Nephron progenitor cell (in vitro differentiated cells): ENCODE results near the gene ARHGAP42.
A peak's percentile ranks its signal among the peaks of the same experiment; 100 is the strongest.

ENCODE experiments used
- DNase-seq: peaks from one replicate; pipeline ENCODE4 v3.0.0; 2021
- H3K27ac Mint-ChIP-seq: 2 replicates; pipeline ENCODE4 v1.8.0; 2021; ENCODE audit warnings: mild to moderate bottlenecking, moderate library complexity, mixed read lengths
- H3K27me3 Mint-ChIP-seq: 2 replicates; pipeline ENCODE4 v1.8.0; 2021; ENCODE audit warnings: mild to moderate bottlenecking, low read depth, mixed read lengths; ENCODE audit not compliant: poor library complexity
- H3K36me3 Mint-ChIP-seq: 2 replicates; pipeline ENCODE4 v1.8.0; 2021; ENCODE audit warnings: low read depth, mixed read lengths
- H3K4me1 Mint-ChIP-seq: 2 replicates; pipeline ENCODE4 v1.8.0; 2021; ENCODE audit warnings: mixed read lengths
- H3K4me3 Mint-ChIP-seq: 2 replicates; pipeline ENCODE4 v1.8.0; 2021; ENCODE audit warnings: mild to moderate bottlenecking, moderate library complexity, mixed read lengths
- H3K9me3 Mint-ChIP-seq: 2 replicates; pipeline ENCODE4 v1.8.0; 2021; ENCODE audit warnings: mild to moderate bottlenecking, moderate library complexity, mixed read lengths
- CTCF ChIP-seq: fragments of 200-600 bp; sonication (generic); IDR thresholded peaks from 2 replicates; pipeline ENCODE4 v1.5.0; 2021; ENCODE audit warnings: antibody characterized with exemption

ARHGAP42 gene

GRCh38 chr11:100732949-100733348 is 45.9 kb downstream of the ARHGAP42 start:
- no peak for DNase-seq
- Mint-ChIP-seq H3K9me3 (peaks cover 4% of the 10 kb centered on the region), H3K36me3 (peaks cover 8% of the 10 kb centered on the region), H3K4me1 (peaks cover 17% of the 10 kb centered on the region), H3K27me3 (peaks cover 4% of the 10 kb centered on the region), H3K27ac (no peak overlapping the region), H3K4me3 (no peak overlapping the region)
- TF ChIP-seq CTCF = no peak

GRCh38 chr11:100734743-100735527 is 47.8 kb downstream of the ARHGAP42 start:
- H3K9me3 Mint-ChIP-seq = peaks cover 4% of the 10 kb centered on the region
- H3K27me3 Mint-ChIP-seq = peaks cover 4% of the 10 kb centered on the region
- H3K27ac Mint-ChIP-seq = no peak overlapping the region
- H3K4me1 Mint-ChIP-seq = peaks cover 29% of the 10 kb centered on the region
- TF ChIP-seq CTCF = no peak
- DNase-seq = no peak
- peaks cover 8% of the 10 kb centered on the region for H3K36me3 Mint-ChIP-seq
- no peak overlapping the region for H3K4me3 Mint-ChIP-seq

DNA sequence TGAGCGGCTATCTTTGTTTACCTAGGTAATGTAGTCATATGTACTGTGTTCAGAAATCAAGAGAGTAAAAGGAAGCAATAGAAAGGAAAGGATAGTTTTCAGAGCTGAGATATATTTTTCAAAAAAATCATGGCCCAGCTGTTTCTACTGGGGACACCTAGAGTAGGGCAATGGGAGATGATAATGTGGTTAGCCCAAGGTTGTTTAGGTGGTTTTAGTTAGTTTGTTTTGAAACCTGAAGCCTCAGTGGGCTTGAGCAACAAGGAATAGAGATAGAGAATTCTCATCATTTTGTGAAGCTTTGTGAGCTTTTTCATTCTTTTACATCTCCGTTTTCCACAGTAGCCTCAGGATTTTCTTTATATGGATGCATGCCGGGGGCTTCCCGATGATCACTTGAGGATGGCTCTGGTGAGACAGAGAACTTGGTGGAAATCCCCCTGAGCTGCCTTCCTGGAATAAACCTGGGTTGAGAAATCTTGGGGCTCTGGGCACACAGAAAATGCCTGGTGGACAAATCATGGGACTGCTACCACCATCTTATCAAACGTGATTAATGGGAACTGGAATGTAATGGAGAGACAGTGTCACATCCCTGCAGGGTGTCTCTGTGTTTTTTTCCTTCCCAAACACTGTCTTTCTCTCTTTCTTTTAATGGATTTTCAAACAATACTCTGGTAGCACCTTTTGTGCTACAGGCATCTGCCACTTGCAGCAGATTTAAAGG is 49.0 kb downstream of the ARHGAP42 start:
- no peak for DNase-seq
- TF ChIP-seq CTCF = no peak
- H3K27ac Mint-ChIP-seq = peak overlapping the region; percentile 29

DNA sequence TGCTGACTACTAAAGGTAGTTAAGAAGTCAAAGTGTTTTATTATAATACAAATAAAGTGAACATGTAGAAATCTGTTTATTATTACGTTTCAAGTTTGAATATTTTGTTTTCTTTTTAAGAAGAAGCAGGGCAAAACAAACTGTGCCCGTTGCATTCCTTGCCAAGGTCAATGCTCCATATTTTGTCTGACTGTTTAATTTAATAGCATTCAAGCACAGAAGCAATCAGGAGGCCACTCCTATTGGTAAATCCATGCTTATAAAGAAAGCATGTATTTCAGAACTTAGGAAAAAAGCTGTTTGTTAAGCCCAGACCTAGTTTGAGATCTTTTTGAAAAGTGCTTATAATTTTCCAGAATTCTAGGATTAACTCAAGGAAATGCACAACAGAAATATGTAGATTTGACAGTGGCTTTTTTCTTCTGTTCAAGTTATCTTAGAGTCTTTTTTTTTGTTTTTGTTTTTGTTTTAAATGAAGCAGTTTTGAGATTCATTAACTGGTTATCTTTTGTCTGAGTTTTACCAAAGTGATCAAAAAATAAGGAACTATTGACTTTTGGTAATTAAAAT is 51.7 kb downstream of the ARHGAP42 start:
- H3K4me1 Mint-ChIP-seq = peaks cover 54% of the 10 kb centered on the region
- no peak for DNase-seq
- TF ChIP-seq CTCF = no peak
- no peak overlapping the region for H3K27ac Mint-ChIP-seq
- H3K4me3 Mint-ChIP-seq = no peak overlapping the region
- H3K9me3 Mint-ChIP-seq = peaks cover 4% of the 10 kb centered on the region
- peaks cover 17% of the 10 kb centered on the region for H3K36me3 Mint-ChIP-seq
- H3K27me3 Mint-ChIP-seq = peaks cover 4% of the 10 kb centered on the region

More for the DNA sequence above, 49.0 kb downstream of the ARHGAP42 start:
- Mint-ChIP-seq H3K4me3 (no peak overlapping the region), H3K36me3 (peaks cover 8% of the 10 kb centered on the region), H3K9me3 (peaks cover 4% of the 10 kb centered on the region), H3K4me1 (peaks cover 40% of the 10 kb centered on the region), H3K27me3 (peaks cover 4% of the 10 kb centered on the region)

DNA sequence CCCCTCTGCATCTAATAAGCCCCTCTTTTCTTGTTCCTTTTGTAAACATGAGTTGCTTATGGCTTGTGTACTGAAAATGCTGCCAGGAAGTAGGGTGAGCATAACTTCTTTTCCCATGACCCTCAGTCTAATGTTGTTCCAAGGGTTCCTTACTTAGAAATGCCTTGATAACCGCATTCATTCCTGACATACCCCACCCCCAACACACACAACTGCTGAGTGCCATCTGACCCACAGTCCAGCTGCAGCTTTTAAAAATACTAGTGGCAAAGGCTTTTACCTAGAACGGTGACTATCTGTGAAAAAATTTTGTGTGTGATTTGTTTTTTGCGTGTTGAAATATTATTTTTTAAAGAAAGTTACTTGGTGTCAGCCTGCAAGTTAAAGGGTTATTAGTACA is 52.6 kb downstream of the ARHGAP42 start:
- peaks cover 8% of the 10 kb centered on the region for H3K9me3 Mint-ChIP-seq
- peak overlapping the region; percentile 97 for H3K27ac Mint-ChIP-seq
- H3K4me3 Mint-ChIP-seq = no peak overlapping the region
- TF ChIP-seq CTCF = no peak
- peaks cover 54% of the 10 kb centered on the region for H3K4me1 Mint-ChIP-seq
- H3K36me3 Mint-ChIP-seq = peaks cover 22% of the 10 kb centered on the region
- H3K27me3 Mint-ChIP-seq = peaks cover 4% of the 10 kb centered on the region
- DNase-seq = peak; percentile 12
